Measurements from ENCODE around the gene TMEM108.
A peak's percentile ranks its signal among the peaks of the same experiment; 100 is the strongest.

The TMEM108 gene

GRCh38 chr3:133092681-133093080 is 54.5 kb downstream of the TMEM108 start:
- Mint-ChIP-seq H3K4me1 (peaks cover 12% of the 10 kb centered on the region), H3K27me3 (ENCODE audit: low read depth) (no peaks in the 10 kb centered on the region), H3K9me3 (no peaks in the 10 kb centered on the region), H3K4me3 (no peak overlapping the region), H3K36me3 (ENCODE audit: low read depth) (no peaks in the 10 kb centered on the region), H3K27ac (no peak overlapping the region)
- TF ChIP-seq CTCF (IDR thresholded peaks at IDR 0.05; ENCODE audit: unreplicated experiment in 3 of 3) = no peak

- Mint-ChIP-seq H3K27ac (no peak overlapping the region), H3K9me3 (no peaks in the 10 kb centered on the region), H3K4me1 (peaks cover 17% of the 10 kb centered on the region), H3K36me3 (ENCODE audit: low read depth) (no peaks in the 10 kb centered on the region), H3K4me3 (no peak overlapping the region), H3K27me3 (ENCODE audit: low read depth) (no peaks in the 10 kb centered on the region)
- no peak for TF ChIP-seq CTCF (IDR thresholded peaks at IDR 0.05; ENCODE audit: unreplicated experiment in 3 of 3)
These were observed 55.2 kb downstream of the TMEM108 start for GRCh38 chr3:133093366-133093765.

- Mint-ChIP-seq H3K36me3 (ENCODE audit: low read depth) (peaks cover 4% of the 10 kb centered on the region), H3K27ac (peak overlapping the region in 2 of 3 experiments; percentile 12 to 53), H3K4me3 (no peak overlapping the region), H3K4me1 (peaks cover 24% of the 10 kb centered on the region), H3K9me3 (peaks cover 3% of the 10 kb centered on the region), H3K27me3 (ENCODE audit: low read depth) (peaks cover 3% of the 10 kb centered on the region)
- no peak for TF ChIP-seq CTCF (IDR thresholded peaks at IDR 0.05; ENCODE audit: unreplicated experiment in 3 of 3)
These were observed 58.9 kb downstream of the TMEM108 start for GRCh38 chr3:133096900-133097613.

GRCh38 chr3:133103706-133104105 is 65.5 kb downstream of the TMEM108 start:
- Mint-ChIP-seq H3K27ac (no peak overlapping the region), H3K27me3 (ENCODE audit: low read depth) (peaks cover 6% of the 10 kb centered on the region), H3K4me3 (no peak overlapping the region), H3K36me3 (ENCODE audit: low read depth) (peaks cover 4% of the 10 kb centered on the region), H3K4me1 (peaks cover 18% of the 10 kb centered on the region), H3K9me3 (peaks cover 3% of the 10 kb centered on the region)
- no peak for TF ChIP-seq CTCF (IDR thresholded peaks at IDR 0.05; ENCODE audit: unreplicated experiment in 3 of 3)

GRCh38 chr3:133106169-133106568 is 68.0 kb downstream of the TMEM108 start:
- no peaks in the 10 kb centered on the region for H3K9me3 Mint-ChIP-seq
- H3K4me1 Mint-ChIP-seq = peaks cover 21% of the 10 kb centered on the region
- H3K27ac Mint-ChIP-seq = no peak overlapping the region
- H3K27me3 Mint-ChIP-seq (ENCODE audit: low read depth) = peaks cover 3% of the 10 kb centered on the region
- TF ChIP-seq CTCF (IDR thresholded peaks at IDR 0.05; ENCODE audit: unreplicated experiment in 3 of 3) = no peak
- H3K36me3 Mint-ChIP-seq (ENCODE audit: low read depth) = no peaks in the 10 kb centered on the region
- no peak overlapping the region for H3K4me3 Mint-ChIP-seq

- Mint-ChIP-seq H3K27ac (no peak overlapping the region), H3K4me1 (peaks cover 13% of the 10 kb centered on the region), H3K36me3 (ENCODE audit: low read depth) (no peaks in the 10 kb centered on the region), H3K9me3 (no peaks in the 10 kb centered on the region), H3K4me3 (no peak overlapping the region), H3K27me3 (ENCODE audit: low read depth) (no peaks in the 10 kb centered on the region)
- no peak for TF ChIP-seq CTCF (IDR thresholded peaks at IDR 0.05; ENCODE audit: unreplicated experiment in 3 of 3)
These were observed 74.5 kb downstream of the TMEM108 start for GRCh38 chr3:133112666-133113065.
